Epithelial cell of esophagus (primary cell): Measurements from ENCODE around the gene MYL4.
"Not testable (repeated sequence)": the region's sequence is repeated elsewhere in the genome, so short reads cannot be mapped to it uniquely, and the experiment has no call there.

Experiments
- DNase-seq: peaks from one replicate; pipeline ENCODE4 v3.0.0; 2010; ENCODE audit warnings: low read depth
- H3K4me3 ChIP-seq: 2 replicates; pipeline ENCODE4 v1.5.1; 2011; ENCODE audit warnings: mild to moderate bottlenecking, low read length, control low read depth
- CTCF ChIP-seq: IDR thresholded peaks from 2 replicates; pipeline ENCODE4 v1.5.1; 2011; ENCODE audit warnings: low read depth, mild to moderate bottlenecking, low read length, control low read depth, inconsistent platforms; ENCODE audit not compliant: insufficient read depth; ENCODE audit errors: missing control alignments

The MYL4 gene

DNA sequence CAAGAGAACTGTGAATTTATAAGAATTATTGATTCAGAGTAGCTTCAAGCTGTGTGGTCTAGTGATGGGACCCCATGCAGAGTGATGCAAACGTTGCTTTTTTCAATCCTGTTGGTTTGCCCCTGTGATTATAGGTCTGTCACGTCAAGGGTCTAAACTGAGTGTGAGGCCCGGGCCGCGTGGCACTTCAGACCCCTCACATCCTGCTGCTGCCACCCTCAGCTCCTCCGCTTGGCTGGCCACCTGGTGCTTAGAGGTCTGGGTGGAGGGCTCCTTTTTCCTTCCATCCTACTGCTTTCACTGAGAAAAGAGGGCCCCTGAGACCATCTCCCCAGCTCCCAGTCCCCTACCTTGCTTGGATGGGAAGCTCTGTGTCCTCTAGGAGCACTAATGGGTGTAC is 12.0 kb downstream of the MYL4 start:
- no peak for DNase-seq
- H3K4me3 ChIP-seq: no peak overlapping the region
- TF ChIP-seq CTCF: no peak

DNA sequence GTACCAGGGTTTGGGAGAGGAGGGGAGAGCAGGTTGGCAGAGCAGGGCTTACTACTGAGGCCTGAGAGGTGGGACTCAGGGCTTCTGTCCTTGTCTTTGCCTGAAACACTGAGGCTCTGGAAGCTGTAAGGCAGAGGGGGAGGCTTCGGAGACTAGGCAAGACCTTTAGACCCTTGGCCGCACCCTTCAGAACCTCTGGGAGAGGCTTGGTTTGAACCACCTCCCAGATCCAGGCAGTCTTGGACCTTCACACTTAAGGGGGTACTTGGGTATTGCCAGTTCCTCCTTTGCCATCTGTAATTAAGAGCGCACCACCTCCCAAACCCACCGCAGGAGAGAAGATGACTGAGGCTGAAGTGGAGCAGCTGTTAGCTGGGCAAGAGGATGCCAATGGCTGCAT is 12.9 kb downstream of the MYL4 start:
- no peak for DNase-seq
- no peak for TF ChIP-seq CTCF
- H3K4me3 ChIP-seq: no peak overlapping the region

DNA sequence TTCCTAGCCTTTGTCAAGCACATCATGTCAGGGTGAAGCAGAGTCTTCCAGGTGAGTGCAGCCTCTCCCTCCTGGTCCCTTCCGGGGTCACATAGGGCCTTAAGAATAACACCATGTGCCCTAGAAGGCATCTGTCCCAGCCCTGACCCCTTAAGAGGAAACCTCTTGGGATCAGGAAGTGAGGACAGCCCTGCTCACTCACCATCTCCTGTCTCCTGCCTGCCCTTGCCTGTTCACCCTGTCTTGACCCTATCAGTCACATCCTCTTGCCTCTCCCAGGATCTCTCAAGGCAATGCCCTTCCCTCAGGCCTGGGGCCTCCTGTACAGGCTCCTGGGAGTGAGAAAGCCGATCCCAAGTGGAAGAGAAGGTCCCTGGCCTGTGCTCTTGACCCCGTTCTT is 13.9 kb downstream of the MYL4 start:
- TF ChIP-seq CTCF: no peak
- H3K4me3 ChIP-seq: no peak overlapping the region
- DNase-seq: peak; percentile 60

GRCh38 chr17:47223460-47223859 is 14.3 kb downstream of the MYL4 start:
- no peak for DNase-seq
- H3K4me3 ChIP-seq: no peak overlapping the region
- no peak for TF ChIP-seq CTCF

- H3K4me3 ChIP-seq, DNase-seq: not testable (repeated sequence)
Measured at GRCh38 chr17:47224077-47224476, 14.9 kb downstream of the MYL4 start.

- no peak overlapping the region for H3K4me3 ChIP-seq
- no peak for DNase-seq
- TF ChIP-seq CTCF: no peak
Measured at GRCh38 chr17:47224966-47225365, 15.8 kb downstream of the MYL4 start.

GRCh38 chr17:47225436-47225858 is 16.3 kb downstream of the MYL4 start:
- DNase-seq: peak; percentile 86
- TF ChIP-seq CTCF: no peak
- no peak overlapping the region for H3K4me3 ChIP-seq
